Measurements from ENCODE around the gene FTSJ1. TPM values are rescaled to one million over a fixed set of nuclear protein-coding genes. Genes with fewer than 3 reads are reported as not detected.
A peak's percentile ranks its signal among the peaks of the same experiment; 100 is the strongest.

The FTSJ1 gene
- total RNA-seq, 1 experiment from 2014 or later: 123 TPM

DNA sequence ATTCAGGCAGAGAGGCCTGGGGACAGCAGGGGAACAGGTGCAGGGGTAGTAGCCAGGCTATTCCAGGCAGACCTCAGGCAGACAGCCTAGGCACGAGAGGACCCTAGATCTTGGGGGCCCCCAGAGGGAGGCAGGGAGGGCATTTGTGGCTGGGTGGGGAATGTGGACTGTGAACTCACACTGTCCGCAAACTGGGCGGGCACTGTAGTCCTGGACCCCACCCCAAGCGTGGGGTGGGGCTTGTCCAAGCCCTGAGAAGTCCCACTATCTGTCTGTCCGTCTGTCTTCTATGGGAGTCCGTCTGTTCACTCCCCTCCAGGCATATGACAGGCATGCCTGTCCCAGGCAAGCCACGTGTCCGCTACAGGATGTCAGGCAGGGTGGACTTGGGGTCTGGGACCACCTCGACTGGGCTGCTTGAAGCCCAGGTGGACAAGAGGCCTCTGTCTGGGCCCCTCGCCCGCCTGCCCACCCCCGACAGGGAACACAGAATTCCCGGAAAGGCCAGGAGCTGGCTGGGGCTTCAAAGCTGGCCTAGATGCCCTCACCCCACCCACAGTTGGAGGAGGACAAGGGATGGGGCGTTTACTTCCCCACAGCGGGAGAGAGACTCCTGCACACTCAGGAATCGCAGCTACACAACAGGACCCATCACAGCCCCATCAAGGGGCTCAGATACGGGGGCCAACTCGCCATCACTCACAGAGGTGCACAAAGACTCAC is 5.7 kb upstream of the FTSJ1 start, which contains the start of gene SLC38A5:
SLC38A5 (minus strand) TSS at position 151 of the 723 bp plus-strand sequence. CDS start 2,336 bp downstream, outside the sequence.
- no peak for DNase-seq (ENCODE audit: low read depth)

GRCh38 chrX:48470833-48471118 is 5.2 kb upstream of the FTSJ1 start:
- no peak for DNase-seq (ENCODE audit: low read depth)

- no peak for DNase-seq (ENCODE audit: low read depth)
These were observed 4.5 kb upstream of the FTSJ1 start for GRCh38 chrX:48471504-48471903.

GRCh38 chrX:48472225-48472624 is 3.8 kb upstream of the FTSJ1 start:
- no peak for DNase-seq (ENCODE audit: low read depth)

GRCh38 chrX:48472851-48473703 is 2.9 kb upstream of the FTSJ1 start:
- no peak for DNase-seq (ENCODE audit: low read depth)

- DNase-seq (ENCODE audit: low read depth): no peak
These were observed 2.4 kb upstream of the FTSJ1 start for GRCh38 chrX:48473704-48473990.

DNA sequence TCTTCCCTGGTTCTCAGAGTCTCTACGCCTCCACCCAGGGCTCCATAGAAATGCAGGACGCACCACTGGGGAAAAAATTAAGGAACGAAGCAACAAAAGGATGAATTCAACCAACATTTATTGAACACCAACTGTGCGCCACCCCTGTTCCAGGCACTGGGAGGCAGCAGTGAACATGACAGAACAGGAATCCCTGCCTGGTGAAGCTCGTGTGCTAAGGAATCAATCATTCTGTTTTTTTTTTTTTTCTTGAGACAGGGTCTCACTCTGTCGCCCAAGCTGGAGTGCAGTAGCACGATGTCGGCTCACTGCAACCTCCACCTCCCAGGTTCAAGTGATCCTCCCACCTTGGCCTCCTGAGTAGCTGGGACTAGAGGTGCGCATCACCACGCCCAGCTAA is 1.9 kb upstream of the FTSJ1 start:
- DNase-seq (ENCODE audit: low read depth): peak; percentile 25

DNA sequence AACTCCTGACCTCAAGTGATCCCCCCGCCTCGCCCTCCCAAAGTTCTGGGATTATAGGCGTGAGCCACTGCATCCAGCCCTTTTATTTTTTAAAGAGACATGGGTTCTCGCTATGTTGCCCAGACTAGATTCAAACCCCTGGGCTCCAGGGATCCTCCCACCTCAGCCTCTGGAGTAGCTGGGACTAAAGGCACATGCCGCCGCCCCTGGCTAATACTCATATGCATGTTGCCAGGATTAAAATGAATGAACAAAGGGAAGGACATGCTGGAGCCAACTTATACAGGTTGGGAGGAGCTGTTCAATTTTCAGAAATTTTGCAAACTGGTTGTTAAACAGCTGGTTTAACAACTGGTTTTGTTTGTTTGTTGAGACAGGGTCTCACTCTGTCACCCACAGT is 1.4 kb upstream of the FTSJ1 start:
- no peak for DNase-seq (ENCODE audit: low read depth)

GRCh38 chrX:48475296-48475695 is 703 bp upstream of the FTSJ1 start:
- DNase-seq (ENCODE audit: low read depth): no peak

DNA sequence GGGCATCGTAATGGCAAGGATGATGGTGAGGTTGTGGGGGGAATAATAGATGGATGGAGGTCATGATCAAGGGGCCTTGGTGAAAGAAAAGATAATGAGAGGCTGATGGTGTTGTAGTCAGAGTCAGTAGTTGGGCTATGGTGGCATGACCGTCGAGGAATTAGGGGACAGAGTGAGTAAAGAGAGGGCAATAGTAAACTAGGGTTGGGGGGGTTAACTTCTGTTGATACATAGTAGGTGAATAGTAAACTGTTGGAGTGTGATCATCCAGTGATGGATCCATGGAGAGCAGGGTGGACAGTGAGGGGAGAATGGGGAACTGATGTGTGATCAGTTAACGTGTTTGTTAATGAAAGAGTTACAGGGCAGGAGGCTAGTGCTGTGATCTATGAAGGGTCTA is 920 bp downstream of the FTSJ1 start:
- no peak for DNase-seq (ENCODE audit: low read depth)

DNA sequence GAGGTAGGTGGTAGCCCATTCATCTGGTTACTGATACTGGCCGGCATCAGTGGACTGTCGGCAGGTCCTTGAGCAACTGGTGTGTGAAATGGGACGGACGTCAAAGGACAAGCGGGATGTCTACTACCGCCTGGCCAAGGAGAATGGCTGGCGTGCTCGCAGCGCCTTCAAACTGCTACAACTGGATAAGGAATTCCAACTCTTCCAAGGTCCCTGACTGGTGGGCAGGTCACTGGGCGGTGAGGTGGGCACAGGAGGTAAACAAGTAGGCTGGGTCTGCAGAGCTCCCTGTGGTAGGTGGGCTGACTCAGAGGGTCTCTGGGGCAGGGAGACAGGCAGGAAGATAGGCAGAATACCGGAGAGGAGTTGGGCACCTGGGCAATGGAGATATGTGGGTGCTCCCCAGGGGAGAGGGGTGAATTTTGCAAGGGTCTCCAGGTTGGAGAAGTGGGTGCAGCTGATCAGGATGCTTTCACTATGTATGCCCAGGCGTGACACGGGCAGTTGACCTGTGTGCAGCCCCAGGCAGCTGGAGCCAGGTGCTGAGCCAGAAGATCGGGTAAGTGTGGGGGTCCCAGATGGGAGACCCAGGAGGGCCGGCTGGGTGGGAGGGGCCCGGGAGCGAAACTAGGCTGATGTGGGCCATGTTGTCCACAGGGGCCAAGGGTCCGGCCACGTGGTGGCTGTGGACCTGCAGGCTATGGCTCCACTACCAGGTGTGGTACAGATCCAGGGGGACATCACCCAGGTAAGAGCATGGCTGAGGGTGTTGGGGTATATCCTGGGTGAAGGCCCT is 2.2 kb downstream of the FTSJ1 start:
- no peak for DNase-seq (ENCODE audit: low read depth)

- DNase-seq (ENCODE audit: low read depth): no peak
These were observed 2.8 kb downstream of the FTSJ1 start for GRCh38 chrX:48478806-48479205.

GRCh38 chrX:48480142-48480541 is 4.1 kb downstream of the FTSJ1 start:
- DNase-seq (ENCODE audit: low read depth): no peak

GRCh38 chrX:48480583-48480982 is 4.6 kb downstream of the FTSJ1 start:
- no peak for DNase-seq (ENCODE audit: low read depth)

- DNase-seq (ENCODE audit: low read depth): no peak
These were observed 6.5 kb downstream of the FTSJ1 start for GRCh38 chrX:48482526-48482925.

DNA sequence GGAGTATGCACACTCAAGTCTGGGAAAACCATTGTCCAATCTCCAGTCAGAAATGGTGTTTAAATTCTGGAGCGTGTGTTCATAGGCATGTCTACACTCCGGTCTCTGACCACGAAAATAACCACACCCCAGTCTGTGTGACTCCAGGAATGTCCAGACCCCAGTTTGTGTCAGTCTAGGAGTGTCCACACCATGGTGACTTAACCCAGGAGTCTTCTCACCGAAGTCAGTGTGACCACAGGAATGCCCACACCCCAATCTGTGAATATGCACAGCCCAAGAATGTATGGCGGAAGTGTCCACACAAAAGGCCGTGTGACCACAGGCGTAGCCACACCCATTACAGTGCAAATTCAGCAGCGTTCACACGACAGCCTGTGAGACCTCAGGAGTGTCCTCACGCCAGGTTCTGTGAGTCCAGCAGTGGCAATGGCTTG is 11.4 kb downstream of the FTSJ1 start:
- peak; percentile 97 for DNase-seq (ENCODE audit: low read depth)

DNA sequence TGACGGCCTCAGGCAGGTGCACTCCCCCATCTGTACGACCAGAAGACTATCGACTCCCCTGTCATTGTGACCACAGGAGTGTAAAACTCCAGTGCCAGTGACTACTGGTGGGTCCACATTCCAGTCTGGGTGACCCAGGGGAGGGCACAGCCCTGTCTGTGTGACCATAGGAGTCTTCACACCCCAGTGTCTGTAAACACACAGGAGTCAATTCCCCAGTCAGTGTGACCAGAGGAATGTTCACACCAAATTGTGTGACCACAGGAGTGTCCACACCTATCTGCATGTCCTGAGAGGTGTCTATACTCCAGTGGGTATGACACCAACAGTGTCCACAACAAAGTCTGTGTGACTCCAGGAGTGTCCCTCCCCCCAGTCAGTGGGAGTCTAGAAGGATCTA is 12.0 kb downstream of the FTSJ1 start:
- DNase-seq (ENCODE audit: low read depth): no peak

DNA sequence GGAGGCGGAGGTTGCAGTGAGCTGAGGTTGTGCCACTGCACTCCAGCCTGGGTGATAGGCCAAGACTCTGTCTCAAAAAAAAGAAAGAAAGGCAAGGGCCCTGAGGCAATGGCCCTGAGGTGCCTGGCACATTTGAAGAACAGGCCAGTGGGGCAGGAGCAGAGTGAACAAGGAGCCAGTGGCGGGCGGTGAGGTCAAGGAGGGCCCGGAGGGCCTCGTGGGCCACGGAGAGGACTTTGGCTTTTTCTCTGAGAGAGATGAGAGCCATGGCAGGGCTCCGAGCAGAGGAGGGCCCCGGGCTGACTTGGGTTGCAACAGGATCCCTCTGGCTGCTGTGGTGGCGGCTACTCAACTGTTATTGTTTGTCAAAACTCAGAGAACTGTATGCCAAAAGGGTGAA is 13.3 kb downstream of the FTSJ1 start:
- DNase-seq (ENCODE audit: low read depth): no peak

- DNase-seq (ENCODE audit: low read depth): no peak
These were observed 13.9 kb downstream of the FTSJ1 start for GRCh38 chrX:48489892-48490291.

DNA sequence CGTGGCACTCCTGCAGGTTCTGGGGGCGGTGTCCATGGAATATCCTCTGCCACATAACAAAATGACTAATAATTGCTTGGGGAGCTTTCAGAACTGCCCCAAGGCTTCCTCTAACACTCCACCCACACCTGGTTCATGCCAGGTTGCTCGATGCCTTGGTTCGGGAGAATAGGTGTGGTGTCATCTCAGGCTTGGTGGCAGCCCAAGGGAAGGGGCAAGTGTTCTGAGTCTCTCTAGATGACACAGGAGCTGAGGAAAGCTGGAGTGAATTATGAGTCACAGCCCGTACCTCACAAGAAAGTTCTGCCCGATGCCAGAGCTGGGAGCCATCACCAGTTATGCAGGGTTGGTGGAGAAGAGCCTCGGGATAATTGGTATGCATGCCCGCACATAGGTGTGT is 14.7 kb downstream of the FTSJ1 start:
- peak; percentile 36 for DNase-seq (ENCODE audit: low read depth)

- no peak for DNase-seq (ENCODE audit: low read depth)
These were observed 15.8 kb downstream of the FTSJ1 start for GRCh38 chrX:48491809-48492208.

GRCh38 chrX:48492293-48492910 is 16.4 kb downstream of the FTSJ1 start:
- peak; percentile 75 for DNase-seq (ENCODE audit: low read depth)
